H1 (cell line): ENCODE data around the gene TMEM108. TPM values are rescaled to one million over a fixed set of nuclear protein-coding genes. Genes with fewer than 3 reads are reported as not detected.

ENCODE experiments used
- CTCF ChIA-PET: fragments of 300-600 bp; sonication (Branson Sonifier 250); formaldehyde crosslinking; loops from one replicate; lab custom pipeline; 2021; ENCODE audit not compliant: partially characterized antibody; lab: Charles Lee
- POLR2A ChIA-PET: fragments of 300-600 bp; sonication (Branson Sonifier 250); formaldehyde crosslinking; loops from one replicate; lab custom pipeline; 2021; ENCODE audit warnings: inconsistent platforms; ENCODE audit not compliant: partially characterized antibody; lab: Charles Lee
- DNase-seq, 2 experiments: peaks; one replicate each; pipeline versions ENCODE4 v3.0.0 to v3.0.0-alpha.2; 2010 to 2022; ENCODE audit warnings: low spot score in 2 of 2, low read depth in 1 of 2, mixed read lengths in 1 of 2
- FAIRE-seq: peaks from 2 replicates; lab custom pipeline; 2011; peaks lifted over from hg19 to GRCh38; lab: Jason Lieb, UNC
- H2AFZ ChIP-seq: 2 replicates; pipeline ENCODE4 v1.8.1; 2012; ENCODE audit warnings: low read length, inconsistent platforms
- H2AK5ac ChIP-seq: 2 replicates; pipeline ENCODE4 v1.6.1; 2013; ENCODE audit warnings: low read depth, low read length
- H2BK120ac ChIP-seq: replicated peaks from 2 replicates; pipeline ENCODE3; 2013; ENCODE audit warnings: low read depth, low read length, inconsistent platforms
- H2BK12ac ChIP-seq: 2 replicates; pipeline ENCODE4 v1.6.1; 2013; ENCODE audit warnings: low read depth, low read length
- H2BK15ac ChIP-seq: 2 replicates; pipeline ENCODE4 v1.6.1; 2013; ENCODE audit warnings: low read length
- H2BK20ac ChIP-seq: 2 replicates; pipeline ENCODE4 v1.6.1; 2013; ENCODE audit warnings: low read length
- H2BK5ac ChIP-seq: 2 replicates; pipeline ENCODE4 v1.6.1; 2013; ENCODE audit warnings: low read depth, low read length
- H3K14ac ChIP-seq: 2 replicates; pipeline ENCODE4 v1.6.1; 2013; ENCODE audit warnings: inconsistent platforms; ENCODE audit not compliant: insufficient read length
- H3K18ac ChIP-seq: 2 replicates; pipeline ENCODE4 v1.6.1; 2013; ENCODE audit warnings: low read length; ENCODE audit errors: extremely low read depth
- H3K23ac ChIP-seq: 2 replicates; pipeline ENCODE4 v1.6.1; 2013; ENCODE audit warnings: inconsistent platforms; ENCODE audit not compliant: insufficient read length
- H3K23me2 ChIP-seq: 2 replicates; pipeline ENCODE4 v1.6.1; 2013; ENCODE audit warnings: low read depth, low read length
- H3K27ac ChIP-seq: 2 replicates; pipeline ENCODE4 v1.6.1; 2011; ENCODE audit warnings: low read depth, low read length, inconsistent platforms
- H3K27me3 ChIP-seq, 4 experiments: replicated peaks in 1 of 4; 1 replicate in 1 of 4; 2 replicates in 3 of 4; pipeline versions ENCODE4 v1.6.1 to v1.8.1; 2011 to 2013; ENCODE audit warnings: low read length in 3 of 4, mild to moderate bottlenecking in 3 of 4, inconsistent platforms in 2 of 4, mixed read lengths in 2 of 4, moderate library complexity in 1 of 4; ENCODE audit not compliant: control insufficient read depth in 3 of 4, insufficient read depth in 3 of 4; ENCODE audit errors: extremely low read depth in 1 of 4
- H3K36me3 ChIP-seq, 4 experiments: 2 replicates each; pipeline versions ENCODE4 v1.6.1 to v1.8.1; 2011 to 2013; ENCODE audit warnings: mild to moderate bottlenecking in 4 of 4, low read length in 3 of 4, moderate library complexity in 2 of 4, control low read depth in 1 of 4, inconsistent platforms in 1 of 4; ENCODE audit not compliant: insufficient read depth in 4 of 4, control insufficient read depth in 2 of 4
- H3K4ac ChIP-seq: replicated peaks from 2 replicates; pipeline ENCODE3; 2013; ENCODE audit warnings: low read length, low read depth, mixed read lengths, inconsistent platforms; ENCODE audit not compliant: insufficient read length
- H3K4me1 ChIP-seq, 4 experiments: replicated peaks in 1 of 4; 1 replicate in 1 of 4; 2 replicates in 3 of 4; pipeline versions ENCODE4 v1.6.1 to v1.8.1; 2011 to 2013; ENCODE audit warnings: low read length in 3 of 4, inconsistent platforms in 2 of 4, mixed read lengths in 1 of 4; ENCODE audit not compliant: insufficient read depth in 4 of 4, control insufficient read depth in 3 of 4
- H3K4me2 ChIP-seq, 2 experiments: 2 replicates each; pipeline versions ENCODE4 v1.6.1 to v1.8.1; 2011 to 2013; ENCODE audit warnings: low read depth in 2 of 2, low read length in 2 of 2, control low read depth in 1 of 2, inconsistent platforms in 1 of 2, mild to moderate bottlenecking in 1 of 2; ENCODE audit not compliant: insufficient read depth in 1 of 2
- H3K4me3 ChIP-seq, 4 experiments: fragments of 200-600, 300-600 bp in 1 of 4; sonication (generic), shearing (Covaris generic), sonication (Bioruptor Twin) in 1 of 4; 2 replicates each; pipeline versions ENCODE4 v1.5.1 to v1.8.1; 2011 to 2016; ENCODE audit warnings: low read length in 4 of 4, low read depth in 3 of 4, control low read depth in 2 of 4, inconsistent platforms in 2 of 4, mild to moderate bottlenecking in 2 of 4, mixed read lengths in 1 of 4, moderate library complexity in 1 of 4; ENCODE audit not compliant: insufficient read depth in 2 of 4; ENCODE audit errors: extremely low read depth in 1 of 4
- H3K56ac ChIP-seq: replicated peaks from 2 replicates; pipeline ENCODE3; 2013; ENCODE audit warnings: low read depth, mild to moderate bottlenecking, mixed read lengths, low read length, inconsistent platforms; ENCODE audit not compliant: insufficient read length
- H3K79me1 ChIP-seq: 2 replicates; pipeline ENCODE4 v1.6.1; 2013; ENCODE audit warnings: low read depth, low read length, control low read depth
- H3K79me2 ChIP-seq, 2 experiments: 2 replicates each; pipeline versions ENCODE4 v1.6.1 to v1.8.1; 2012 to 2013; ENCODE audit warnings: low read length in 2 of 2, mild to moderate bottlenecking in 2 of 2, inconsistent platforms in 1 of 2; ENCODE audit not compliant: insufficient read depth in 2 of 2, control insufficient read depth in 1 of 2
- H3K9ac ChIP-seq, 4 experiments: replicated peaks in 1 of 4; 1 replicate in 1 of 4; 2 replicates in 3 of 4; pipeline versions ENCODE4 v1.6.1 to v1.8.1; 2011 to 2013; ENCODE audit warnings: low read depth in 3 of 4, low read length in 3 of 4, control low read depth in 2 of 4, mild to moderate bottlenecking in 2 of 4, moderate library complexity in 2 of 4, inconsistent platforms in 1 of 4; ENCODE audit errors: extremely low read depth in 1 of 4
- H3K9me3 ChIP-seq, 2 experiments: 2 replicates each; pipeline versions ENCODE4 v1.6.1 to v1.8.1; 2012 to 2013; ENCODE audit warnings: mild to moderate bottlenecking in 2 of 2, moderate library complexity in 2 of 2, control low read depth in 1 of 2, inconsistent platforms in 1 of 2, low read depth in 1 of 2, low read length in 1 of 2, mixed read lengths in 1 of 2; ENCODE audit not compliant: insufficient read depth in 2 of 2
- H4K20me1 ChIP-seq, 2 experiments: replicated peaks in 1 of 2; 2 replicates each; pipeline versions ENCODE3 to v1.8.1; 2011 to 2013; ENCODE audit warnings: inconsistent platforms in 2 of 2, low read length in 2 of 2, mild to moderate bottlenecking in 1 of 2; ENCODE audit not compliant: insufficient read depth in 2 of 2, control insufficient read depth in 1 of 2
- H4K5ac ChIP-seq: 2 replicates; pipeline ENCODE4 v1.6.1; 2013; ENCODE audit warnings: low read length, low read depth, mixed read lengths, inconsistent platforms; ENCODE audit not compliant: insufficient read length
- H4K8ac ChIP-seq: 2 replicates; pipeline ENCODE4 v1.8.0; 2013; ENCODE audit warnings: mild to moderate bottlenecking, moderate library complexity, low read length, inconsistent platforms; ENCODE audit not compliant: insufficient read depth; ENCODE audit errors: extremely low read depth
- H4K91ac ChIP-seq: replicated peaks from 2 replicates; pipeline ENCODE3; 2013; ENCODE audit warnings: low read length, mixed read lengths, inconsistent platforms; ENCODE audit not compliant: insufficient read length
- POU5F1 ChIP-seq: IDR thresholded peaks from 2 replicates; pipeline ENCODE4 v1.6.1; 2011; ENCODE audit warnings: low read depth, mild to moderate bottlenecking, low read length, moderate library complexity
- WGBS, 2 experiments: shearing (Covaris generic) in 1 of 2; methylation state at CpG; one replicate each; pipeline versions ENCODE4 v1.1.6 to v1.1.7; 2013 to 2015; ENCODE audit warnings: low lambda C conversion rate in 2 of 2, mixed read lengths in 2 of 2, inconsistent platforms in 1 of 2, low coverage in 1 of 2, missing lambda C conversion rate in 1 of 2; ENCODE audit not compliant: insufficient replicate concordance in 2 of 2, insufficient coverage in 1 of 2, insufficient read length in 1 of 2; ENCODE audit errors: extremely low coverage in 1 of 2, missing lambda C conversion rate in 1 of 2; 5-methylcytosine and 5-hydroxymethylcytosine counted together
- polyA plus RNA-seq, 7 experiments: library from polyadenylated mRNA; depleted of rRNA in 3 of 7; stranded (reverse) in 5 of 7; unstranded in 2 of 7; fragments of >200 nt in 5 of 7; fragments of 200-250 nt in 2 of 7; gene quantifications; 1 replicate in 5 of 7; 2 replicates in 1 of 7; 4 replicates in 1 of 7; pipeline versions ENCODE4 v1.2.1 to v1.2.3, GENCODE V29; 2011 to 2013; ENCODE audit warnings: missing spikeins in 2 of 7, mixed read lengths in 2 of 7
- total RNA-seq: library from RNA; stranded (reverse); fragmentation: NEBNext Ultra II Directional; extraction: Animal tissue kit (Norgen Biotek cat#: 25700); gene quantifications from 2 replicates; pipeline ENCODE4 v1.2.1, GENCODE V29; 2021

TMEM108 gene
- total and polyA plus RNA-seq, 2 of the 8 experiments (the other 6 are each of a cell fraction or from before 2014, with no cell fraction given), result 14.3 to 16.2 TPM

- Histone ChIP-seq H2BK12ac (no peak overlapping the region), H3K27ac (no peak overlapping the region), H3K4ac (no peak overlapping the region), H3K9me3 (no peaks in the 10 kb centered on the region), H3K18ac (no peak overlapping the region)
- POLR2A ChIA-PET, result no interaction called here
- TF ChIP-seq POU5F1, result no peak
- TF ChIP-seq, all 59 proteins: peak for 0
- Histone ChIP-seq H3K4me3 (no peak overlapping the region), H3K23me2 (no peaks in the 10 kb centered on the region), H3K56ac (no peak overlapping the region), H2AK5ac (no peak overlapping the region), H3K79me1 (no peaks in the 10 kb centered on the region), H3K79me2 (no peaks in the 10 kb centered on the region), H3K23ac (no peak overlapping the region), H2AFZ (no peak overlapping the region), H3K14ac (no peak overlapping the region), H3K36me3 (no peaks in the 10 kb centered on the region), H3K9ac (no peak overlapping the region), H2BK120ac (no peak overlapping the region), H4K91ac (no peak overlapping the region), H3K4me2 (no peak overlapping the region), H4K5ac (no peak overlapping the region), H3K4me1 (no peaks in the 10 kb centered on the region), H2BK15ac (no peak overlapping the region), H2BK5ac (no peak overlapping the region), H2BK20ac (no peak overlapping the region), H3K27me3 (peaks cover 0 to 1% (median 0%) of the 10 kb centered on the region in 4 experiments; a peak in 1 of 7 replicates), H4K8ac (no peak overlapping the region), H4K20me1 (no peaks in the 10 kb centered on the region)
- DNase-seq (no peak), FAIRE-seq (no peak)
- WGBS, 2 experiments, result 95% methylated on average over 2 of the region's 2 CpGs; no CpG with 5 or more reads in 1 of the 2 experiments
- CTCF ChIA-PET, result interaction anchor here (0.6 to 0.9 kb wide), 2 partner anchors 10 to 221 kb away, joined by 3 read pairs; no protein-coding TSS in a partner anchor
These were observed 40.6 kb upstream of the TMEM108 start for GRCh38 chr3:132997404-132998185.
